NCI-H345 (cell line): ENCODE results near the gene FHOD3.

ENCODE experiments used
- DNase-seq: peaks from one replicate; lab custom pipeline; 2025; lab: John Stamatoyannopoulos, UW

Gene FHOD3

GRCh38 chr18:36481201-36481657 lies 183.7 kb downstream of the FHOD3 start:
- DNase-seq, result no peak

GRCh38 chr18:36481935-36482334 lies 184.4 kb downstream of the FHOD3 start:
- no peak for DNase-seq

- DNase-seq, result no peak
Observed at GRCh38 chr18:36484591-36484990, 187.1 kb downstream of the FHOD3 start.

GRCh38 chr18:36485772-36486171 lies 188.3 kb downstream of the FHOD3 start:
- DNase-seq, result no peak

GRCh38 chr18:36488131-36488530 lies 190.6 kb downstream of the FHOD3 start:
- DNase-seq, result no peak

GRCh38 chr18:36490897-36491296 lies 193.4 kb downstream of the FHOD3 start:
- no peak for DNase-seq

- no peak for DNase-seq
Observed at GRCh38 chr18:36492604-36493329, 195.3 kb downstream of the FHOD3 start.

- no peak for DNase-seq
Observed at GRCh38 chr18:36493349-36494159, 196.0 kb downstream of the FHOD3 start.

- DNase-seq, result no peak
Observed at GRCh38 chr18:36494160-36494437, 196.6 kb downstream of the FHOD3 start.

- DNase-seq, result no peak
Observed at GRCh38 chr18:36496022-36496421, 198.5 kb downstream of the FHOD3 start.

GRCh38 chr18:36499938-36500337 lies 202.4 kb downstream of the FHOD3 start:
- DNase-seq, result no peak

GRCh38 chr18:36501100-36501499 lies 203.6 kb downstream of the FHOD3 start:
- DNase-seq, result peak; percentile 9

- DNase-seq, result no peak
Observed at GRCh38 chr18:36503477-36503876, 206.0 kb downstream of the FHOD3 start.

GRCh38 chr18:36504928-36505327 lies 207.4 kb downstream of the FHOD3 start:
- DNase-seq, result no peak

- no peak for DNase-seq
Observed at GRCh38 chr18:36505665-36506064, 208.2 kb downstream of the FHOD3 start.

GRCh38 chr18:36509646-36510197 lies 212.2 kb downstream of the FHOD3 start:
- DNase-seq, result no peak

GRCh38 chr18:36511791-36512352 lies 214.4 kb downstream of the FHOD3 start:
- DNase-seq, result no peak

GRCh38 chr18:36513556-36513955 lies 216.0 kb downstream of the FHOD3 start:
- no peak for DNase-seq

- no peak for DNase-seq
Observed at GRCh38 chr18:36514778-36515177, 217.3 kb downstream of the FHOD3 start.

- DNase-seq, result no peak
Observed at GRCh38 chr18:36516258-36516657, 218.7 kb downstream of the FHOD3 start.

GRCh38 chr18:36516726-36517125 lies 219.2 kb downstream of the FHOD3 start:
- no peak for DNase-seq

GRCh38 chr18:36518839-36519238 lies 221.3 kb downstream of the FHOD3 start:
- DNase-seq, result no peak

GRCh38 chr18:36519358-36519757 lies 221.8 kb downstream of the FHOD3 start:
- no peak for DNase-seq
